Measurements from ENCODE around the gene YPEL3. TPM values are rescaled to one million over a fixed set of nuclear protein-coding genes. Genes with fewer than 3 reads are reported as not detected.

Gene YPEL3
- total and polyA plus RNA-seq, 2 donors (not counting 3 experiments of a cell fraction or from before 2014, with no cell fraction given) = 46.1 to 78.0 TPM

DNA sequence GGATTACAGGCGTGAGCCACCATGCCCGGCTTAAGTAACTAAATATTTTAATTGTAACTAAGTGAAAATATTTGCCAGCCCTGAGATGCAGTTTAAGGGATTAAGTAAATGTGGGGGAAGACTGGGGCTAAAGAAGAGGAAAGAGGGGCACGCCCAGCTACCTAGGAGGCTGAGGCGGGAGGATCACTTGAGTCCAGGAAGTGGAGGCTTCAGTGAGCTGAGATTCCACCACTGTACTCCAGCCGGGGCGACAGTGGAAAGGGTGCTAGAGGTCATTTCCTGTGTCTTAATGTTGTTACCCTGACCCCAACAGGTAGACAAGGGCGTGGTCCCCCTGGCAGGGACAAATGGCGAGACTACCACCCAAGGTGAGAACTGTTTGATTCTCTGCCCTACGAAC lies 27.7 kb downstream of the YPEL3 start:
- Histone ChIP-seq H4K20me1 (replicated peaks; ENCODE audit: control insufficient read depth, extremely low read depth, insufficient read depth, low read length) (no peaks in the 10 kb centered on the region), H3K27me3 (ENCODE audit: control insufficient read depth in 2 of 2, insufficient read depth in 2 of 2, low read length in 2 of 2) (no peaks in the 10 kb centered on the region), H3K9me3 (replicated peaks; ENCODE audit: control insufficient read depth, insufficient read depth, low read length) (no peaks in the 10 kb centered on the region), H3K4me3 (replicated peaks in 1 of 3; ENCODE audit: insufficient read depth in 1 of 3, low read depth in 1 of 3, low read length in 3 of 3) (no peak overlapping the region), H3K4me2 (ENCODE audit: insufficient read depth, low read length) (no peak overlapping the region), H3K9ac (replicated peaks; ENCODE audit: extremely low read depth, insufficient read depth, low read length) (no peak overlapping the region), H3K36me3 (ENCODE audit: control insufficient read depth in 2 of 2, extremely low read depth in 1 of 2, insufficient read depth in 2 of 2, low read length in 2 of 2) (peaks cover 24 to 42% of the 10 kb centered on the region in 2 experiments), H3K27ac (ENCODE audit: insufficient read depth, low read depth, low read length) (no peak overlapping the region), H3K79me2 (ENCODE audit: control insufficient read depth, insufficient read depth, low read length) (peaks cover 46% of the 10 kb centered on the region), H2AFZ (ENCODE audit: low read depth, low read length) (no peak overlapping the region), H3K4me1 (ENCODE audit: control insufficient read depth, extremely low read depth, insufficient read depth, low read length) (peaks cover 28% of the 10 kb centered on the region), H3K9me1 (replicated peaks; ENCODE audit: control insufficient read depth, extremely low read depth, insufficient read depth, low read length) (no peaks in the 10 kb centered on the region)
- intact Hi-C loops (cut with micrococcal nuclease) (no loop called here), dilution Hi-C loops (cut with MboI; ENCODE audit: extremely low pct_ligation_motif_present, low sequenced_read_pairs) (no loop called here)
- FAIRE-seq (no peak), DNase-seq (ENCODE audit: low read depth, low spot score) (no peak)
- no peak for TF ChIP-seq MYC (IDR thresholded peaks at IDR 0.05; ENCODE audit: low read depth, low read length)
- no peak for TF ChIP-seq POLR2A (IDR thresholded peaks at IDR 0.05; ENCODE audit: low read depth, low read length)
- TF ChIP-seq EZH2 (IDR thresholded peaks at IDR 0.05; ENCODE audit: borderline replicate concordance, low read depth, low read length, severe bottlenecking) = no peak
- TF ChIP-seq POLR2AphosphoS5 (IDR thresholded peaks at IDR 0.05; ENCODE audit: insufficient read depth, low read depth, low read length) = no peak
- no peak for TF ChIP-seq JUN (IDR thresholded peaks at IDR 0.05; ENCODE audit: borderline replicate concordance, insufficient read depth, insufficient read length, low read depth)
- TF ChIP-seq, protein P1, sequence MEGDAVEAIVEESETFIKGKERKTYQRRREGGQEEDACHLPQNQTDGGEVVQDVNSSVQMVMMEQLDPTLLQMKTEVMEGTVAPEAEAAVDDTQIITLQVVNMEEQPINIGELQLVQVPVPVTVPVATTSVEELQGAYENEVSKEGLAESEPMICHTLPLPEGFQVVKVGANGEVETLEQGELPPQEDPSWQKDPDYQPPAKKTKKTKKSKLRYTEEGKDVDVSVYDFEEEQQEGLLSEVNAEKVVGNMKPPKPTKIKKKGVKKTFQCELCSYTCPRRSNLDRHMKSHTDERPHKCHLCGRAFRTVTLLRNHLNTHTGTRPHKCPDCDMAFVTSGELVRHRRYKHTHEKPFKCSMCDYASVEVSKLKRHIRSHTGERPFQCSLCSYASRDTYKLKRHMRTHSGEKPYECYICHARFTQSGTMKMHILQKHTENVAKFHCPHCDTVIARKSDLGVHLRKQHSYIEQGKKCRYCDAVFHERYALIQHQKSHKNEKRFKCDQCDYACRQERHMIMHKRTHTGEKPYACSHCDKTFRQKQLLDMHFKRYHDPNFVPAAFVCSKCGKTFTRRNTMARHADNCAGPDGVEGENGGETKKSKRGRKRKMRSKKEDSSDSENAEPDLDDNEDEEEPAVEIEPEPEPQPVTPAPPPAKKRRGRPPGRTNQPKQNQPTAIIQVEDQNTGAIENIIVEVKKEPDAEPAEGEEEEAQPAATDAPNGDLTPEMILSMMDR (IDR thresholded peaks at IDR 0.05; ENCODE audit: extremely low read depth in 1 of 2, insufficient read depth in 1 of 2, low read depth in 1 of 2, low read length in 2 of 2) = no peak
- TF ChIP-seq GATA2 (IDR thresholded peaks at IDR 0.05; ENCODE audit: insufficient read depth, insufficient read length, low read depth, low read length) = no peak
- no peak for TF ChIP-seq FOS (IDR thresholded peaks at IDR 0.05; ENCODE audit: borderline replicate concordance, insufficient read depth, low read length)
- TF ChIP-seq, protein P2, sequence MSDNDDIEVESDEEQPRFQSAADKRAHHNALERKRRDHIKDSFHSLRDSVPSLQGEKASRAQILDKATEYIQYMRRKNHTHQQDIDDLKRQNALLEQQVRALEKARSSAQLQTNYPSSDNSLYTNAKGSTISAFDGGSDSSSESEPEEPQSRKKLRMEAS (IDR thresholded peaks at IDR 0.05; ENCODE audit: insufficient read depth, insufficient read length) = no peak
- CTCF ChIA-PET = interaction anchor here (1.6 to 1.8 kb wide), 2 partner anchors 13 to 24 kb away, joined by 5 to 9 read pairs; partner anchors contain the start of gene TBX6
- no TSS peak for BruUV-seq (replicated peaks)
- POLR2A ChIA-PET = no interaction called here

All from endothelial cell of umbilical vein (primary cell).